IMR-90 (cell line): ENCODE measurements around the gene MNT. TPM values are rescaled to one million over a fixed set of nuclear protein-coding genes. Genes with fewer than 3 reads are reported as not detected.

Experiments used
- ATAC-seq: fragments of 200-7000 bp; cut with Tn5 transposase; 2 replicates; pipeline ENCODE4 v1.9.1; 2020; ENCODE audit warnings: low read depth, mild to moderate bottlenecking, moderate library complexity
- BruUV-seq: library from RNA; stranded (reverse); fragments of 400-500 nt; replicated peaks from 2 replicates; lab custom pipeline; 2021; lab: Mats Ljungman, UMichigan
- CTCF ChIA-PET: fragments of 300-600 bp; formaldehyde crosslinking; extraction: SDS; loops from one replicate; lab custom pipeline; 2021; ENCODE audit warnings: antibody characterized with exemption; lab: Yijun Ruan, JAX
- POLR2A ChIA-PET: fragments of 300-600 bp; sonication (Branson Sonifier 250); formaldehyde crosslinking; loops from one replicate; lab custom pipeline; 2022; ENCODE audit warnings: antibody characterized with exemption; ENCODE audit not compliant: unreplicated experiment; lab: Charles Lee
- DNase-seq: peaks from one replicate; pipeline ENCODE4 v3.0.0; 2013
- H2AFZ ChIP-seq: replicated peaks from 2 replicates; pipeline ENCODE3; 2013; ENCODE audit warnings: low read length, mild to moderate bottlenecking; ENCODE audit not compliant: poor library complexity
- H2AK5ac ChIP-seq: 2 replicates; pipeline ENCODE4 v1.6.1; 2013; ENCODE audit warnings: low read depth, low read length, inconsistent platforms
- H2AK9ac ChIP-seq: replicated peaks from 2 replicates; pipeline ENCODE3; 2013; ENCODE audit warnings: mild to moderate bottlenecking, low read depth, low read length, moderate library complexity; ENCODE audit not compliant: poor library complexity
- H2BK120ac ChIP-seq: 2 replicates; pipeline ENCODE4 v1.6.1; 2013; ENCODE audit warnings: low read depth, low read length, inconsistent platforms
- H2BK15ac ChIP-seq: 3 replicates; pipeline ENCODE4 v1.6.1; 2013; ENCODE audit warnings: low read depth, low read length, inconsistent platforms
- H2BK20ac ChIP-seq: 2 replicates; pipeline ENCODE4 v1.6.1; 2013; ENCODE audit warnings: low read depth, mild to moderate bottlenecking, inconsistent platforms, low read length, moderate library complexity
- H2BK5ac ChIP-seq: 2 replicates; pipeline ENCODE4 v1.6.1; 2013; ENCODE audit warnings: mild to moderate bottlenecking, low read depth, low read length, inconsistent platforms; ENCODE audit not compliant: poor library complexity, severe bottlenecking
- H3K14ac ChIP-seq: replicated peaks from 2 replicates; pipeline ENCODE4 v1.6.1; 2013; ENCODE audit warnings: low read depth, low read length, inconsistent platforms
- H3K18ac ChIP-seq: 2 replicates; pipeline ENCODE4 v1.6.1; 2013; ENCODE audit warnings: low read depth, low read length, control low read depth
- H3K23ac ChIP-seq: 2 replicates; pipeline ENCODE4 v1.6.1; 2013; ENCODE audit warnings: low read depth, low read length, inconsistent platforms
- H3K27ac ChIP-seq: 2 replicates; pipeline ENCODE4 v1.5.1; 2013; ENCODE audit warnings: mild to moderate bottlenecking, control low read depth, low read length; ENCODE audit not compliant: insufficient read depth
- H3K27me3 ChIP-seq: 2 replicates; pipeline ENCODE4 v1.6.1; 2013; ENCODE audit warnings: low read length; ENCODE audit not compliant: control insufficient read depth, insufficient read depth
- H3K36me3 ChIP-seq: 2 replicates; pipeline ENCODE4 v1.6.1; 2013; ENCODE audit warnings: low read length, mixed read lengths; ENCODE audit not compliant: control insufficient read depth, insufficient read depth
- H3K4ac ChIP-seq: 2 replicates; pipeline ENCODE4 v1.6.1; 2013; ENCODE audit warnings: low read depth, low read length, inconsistent platforms
- H3K4me1 ChIP-seq: 2 replicates; pipeline ENCODE4 v1.6.1; 2013; ENCODE audit warnings: low read length, mixed read lengths; ENCODE audit not compliant: control insufficient read depth, insufficient read depth
- H3K4me2 ChIP-seq: 2 replicates; pipeline ENCODE4 v1.6.1; 2013; ENCODE audit warnings: low read depth, mild to moderate bottlenecking, control low read depth, low read length, moderate library complexity
- H3K4me3 ChIP-seq: 2 replicates; pipeline ENCODE4 v1.5.1; 2013; ENCODE audit warnings: low read depth, mild to moderate bottlenecking, control low read depth, low read length, moderate library complexity; ENCODE audit not compliant: insufficient read depth
- H3K56ac ChIP-seq: 2 replicates; pipeline ENCODE4 v1.6.1; 2013; ENCODE audit warnings: low read length, inconsistent platforms; ENCODE audit not compliant: insufficient read depth; ENCODE audit errors: extremely low read depth
- H3K79me1 ChIP-seq, 2 experiments: 2 replicates each; pipeline ENCODE4 v1.6.1; 2013; ENCODE audit warnings: low read length in 2 of 2, inconsistent platforms in 1 of 2, low read depth in 1 of 2
- H3K9ac ChIP-seq: 2 replicates; pipeline ENCODE4 v1.6.1; 2013; ENCODE audit warnings: low read depth, low read length, control low read depth
- H3K9me1 ChIP-seq: 2 replicates; pipeline ENCODE4 v1.6.1; 2013; ENCODE audit warnings: low read length, inconsistent platforms; ENCODE audit not compliant: insufficient read depth
- H3K9me3 ChIP-seq: 2 replicates; pipeline ENCODE4 v1.6.1; 2013; ENCODE audit warnings: low read length; ENCODE audit not compliant: control insufficient read depth, insufficient read depth
- H4K20me1 ChIP-seq: 2 replicates; pipeline ENCODE4 v1.6.1; 2013; ENCODE audit warnings: low read length, inconsistent platforms; ENCODE audit not compliant: insufficient read depth
- H4K5ac ChIP-seq: 2 replicates; pipeline ENCODE4 v1.6.1; 2013; ENCODE audit warnings: mild to moderate bottlenecking, low read depth, low read length, control low read depth
- H4K8ac ChIP-seq, 2 experiments: 2 replicates each; pipeline ENCODE4 v1.6.1; 2013; ENCODE audit warnings: low read depth in 2 of 2, low read length in 2 of 2, control low read depth in 1 of 2, inconsistent platforms in 1 of 2
- H4K91ac ChIP-seq: 2 replicates; pipeline ENCODE4 v1.6.1; 2013; ENCODE audit warnings: low read depth, low read length, inconsistent platforms; ENCODE audit not compliant: insufficient read depth
- CEBPB ChIP-seq: IDR thresholded peaks from 2 replicates; pipeline ENCODE4 v1.6.1; 2012; ENCODE audit warnings: low read depth, low read length, improper control_type of control experiment
- CHD1 ChIP-seq: IDR thresholded peaks from 2 replicates; pipeline ENCODE4 v1.6.1; 2012; ENCODE audit warnings: low read depth, low read length, improper control_type of control experiment
- CTCF ChIP-seq: conservative IDR thresholded peaks from 2 replicates; pipeline ENCODE4 v1.5.1; 2012; ENCODE audit warnings: mild to moderate bottlenecking, low read depth, low read length, improper control_type of control experiment
- ELK1 ChIP-seq: fragments of 150-350 bp; IDR thresholded peaks from 2 replicates; pipeline ENCODE4 v1.6.1; 2016; ENCODE audit warnings: low read depth, mild to moderate bottlenecking, low read length, moderate library complexity, borderline replicate concordance
- MAFK ChIP-seq: IDR thresholded peaks from 2 replicates; pipeline ENCODE4 v1.6.1; 2012; ENCODE audit warnings: low read depth, low read length, improper control_type of control experiment
- MAZ ChIP-seq: IDR thresholded peaks from 2 replicates; pipeline ENCODE4 v1.6.1; 2012; ENCODE audit warnings: low read depth, mild to moderate bottlenecking, low read length, improper control_type of control experiment, moderate library complexity, borderline replicate concordance
- NFE2L2 ChIP-seq: fragments of 150-350 bp; IDR thresholded peaks from 2 replicates; pipeline ENCODE4 v1.6.1; 2016; ENCODE audit warnings: low read depth, mild to moderate bottlenecking, low read length
- POLR2A ChIP-seq: IDR thresholded peaks from 2 replicates; pipeline ENCODE4 v1.6.1; 2012; ENCODE audit warnings: mild to moderate bottlenecking, low read depth, low read length
- RAD21 ChIP-seq: IDR thresholded peaks from 2 replicates; pipeline ENCODE4 v1.6.1; 2012; ENCODE audit warnings: low read length, improper control_type of control experiment
- RCOR1 ChIP-seq: IDR thresholded peaks from 2 replicates; pipeline ENCODE4 v1.6.1; 2012; ENCODE audit warnings: mild to moderate bottlenecking, low read length, improper control_type of control experiment; ENCODE audit not compliant: insufficient replicate concordance
- RFX5 ChIP-seq: IDR thresholded peaks from 2 replicates; pipeline ENCODE4 v1.8.0; 2012; ENCODE audit warnings: low read depth, mild to moderate bottlenecking, low read length, moderate library complexity
- SMC3 ChIP-seq: fragments of 150-350 bp; IDR thresholded peaks from 2 replicates; pipeline ENCODE4 v1.6.1; 2016; ENCODE audit warnings: low read depth, mild to moderate bottlenecking, antibody characterized with exemption, low read length, moderate library complexity
- USF2 ChIP-seq: fragments of 150-350 bp; IDR thresholded peaks from 2 replicates; pipeline ENCODE4 v1.6.1; 2017; ENCODE audit warnings: mild to moderate bottlenecking, antibody characterized with exemption, low read length, low read depth
- WGBS, 2 experiments: methylation state at CpG; one replicate each; pipeline versions ENCODE4 v1.1.5 to v1.1.7; 2013; ENCODE audit warnings: missing lambda C conversion rate in 2 of 2; ENCODE audit not compliant: insufficient read length in 1 of 2; ENCODE audit errors: extremely low coverage in 2 of 2; 5-methylcytosine and 5-hydroxymethylcytosine counted together
- dilution Hi-C: fragments of 300-500 bp; cut with HindIII; formaldehyde crosslinking; loops from one replicate; pipeline ENCODE4 v1.14.3; 2018; ENCODE audit warnings: low sequenced_read_pairs; ENCODE audit not compliant: unreplicated experiment
- in situ Hi-C: fragments of 300-500 bp; cut with MboI; formaldehyde crosslinking; loops from 3 replicates; pipeline ENCODE4 v1.14.3; 2019; ENCODE audit warnings: low sequenced_read_pairs, inconsistent platforms, mixed read lengths
- intact Hi-C: fragments of 100-400 bp; cut with micrococcal nuclease; formaldehyde crosslinking; loops from 2 replicates; pipeline ENCODE4 v1.10.0; 2022
- polyA plus RNA-seq, 3 experiments: library from polyadenylated mRNA; depleted of rRNA; stranded (reverse); fragments of >200 nt; gene quantifications; 2 replicates each; pipeline ENCODE4 v1.2.3, GENCODE V29; 2012; ENCODE audit warnings: low replicate concordance in 1 of 3
- total RNA-seq: library from RNA; depleted of rRNA; stranded (reverse); fragments of >200 nt; gene quantifications from 2 replicates; pipeline ENCODE4 v1.2.3, GENCODE V29; 2012

The MNT gene
- total and polyA plus RNA-seq, 2 of the 4 experiments (the other 2 are of a cell fraction): 1.4 to 8.3 TPM

GRCh38 chr17:2372180-2372579 lies 28.7 kb downstream of the MNT start:
- Histone ChIP-seq H2AFZ (no peak overlapping the region), H2BK15ac (no peak overlapping the region), H3K9me3 (no peaks in the 10 kb centered on the region), H2AK9ac (no peak overlapping the region), H3K9me1 (0 out of 2 replicates have a peak, but pooled peaks cover 3% of the 10 kb centered on the region), H3K56ac (no peak overlapping the region), H4K5ac (no peak overlapping the region), H3K4me2 (no peak overlapping the region), H3K14ac (no peak overlapping the region), H3K79me1 (no peaks in the 10 kb centered on the region), H2BK20ac (no peak overlapping the region), H4K91ac (no peak overlapping the region), H3K18ac (no peak overlapping the region), H3K9ac (no peak overlapping the region), H2BK120ac (no peak overlapping the region), H2AK5ac (no peak overlapping the region), H3K4me1 (no peaks in the 10 kb centered on the region), H3K36me3 (peaks cover 41% of the 10 kb centered on the region), H3K4ac (no peak overlapping the region), H3K4me3 (no peak overlapping the region), H4K20me1 (no peaks in the 10 kb centered on the region; the same call in 1 of the 2 replicates), H3K27me3 (no peaks in the 10 kb centered on the region), H4K8ac (no peak overlapping the region), H2BK5ac (no peak overlapping the region), H3K27ac (no peak overlapping the region), H3K23ac (no peak overlapping the region)
- DNase-seq (no peak), ATAC-seq (no peak)
- 92% methylated on average over 8 of the region's 26 CpGs; no CpG with 5 or more reads in 1 of the 2 experiments for WGBS, 2 experiments
- dilution Hi-C loops (no loop called here), intact Hi-C loops (no loop called here), in situ Hi-C loops (no loop called here)
- TF ChIP-seq MAFK (no peak), NFE2L2 (no peak), CEBPB (no peak), MAZ (no peak), CTCF (no peak), ELK1 (no peak), RAD21 (no peak), CHD1 (no peak), RFX5 (no peak), SMC3 (no peak), POLR2A (no peak), USF2 (no peak), RCOR1 (no peak)
- BruUV-seq: no TSS peak
- ChIA-PET CTCF (no interaction called here), POLR2A (no interaction called here)
